Suprapubic skin (tissue), 4 donors: Measurements from ENCODE around the gene ZNF277. TPM values are rescaled to one million over a fixed set of nuclear protein-coding genes. Genes with fewer than 3 reads are reported as not detected.

Experiments
- DNase-seq, 2 donors: peaks; one replicate each; pipeline ENCODE4 v3.0.0-alpha.2; 2019; ENCODE audit warnings: low spot score in 2 of 2
- H3K27ac ChIP-seq: fragments of 200-600 bp; sonication (generic); one replicate; pipeline ENCODE4 v1.5.1; 2019
- H3K27me3 ChIP-seq: fragments of 200-600 bp; sonication (generic); one replicate; pipeline ENCODE4 v1.5.1; 2019
- H3K36me3 ChIP-seq: fragments of 200-600 bp; sonication (generic); one replicate; pipeline ENCODE4 v1.5.1; 2019
- H3K4me1 ChIP-seq: fragments of 200-600 bp; sonication (generic); one replicate; pipeline ENCODE4 v1.5.1; 2019
- H3K4me3 ChIP-seq: fragments of 200-600 bp; sonication (generic); one replicate; pipeline ENCODE4 v1.5.1; 2019; ENCODE audit warnings: mild to moderate bottlenecking
- H3K9me3 ChIP-seq: fragments of 200-600 bp; sonication (generic); one replicate; pipeline ENCODE4 v1.5.1; 2019
- EP300 ChIP-seq: sonication (generic); formaldehyde crosslinking; IDR thresholded peaks from one replicate; pipeline ENCODE4 v1.6.1; 2017; ENCODE audit warnings: antibody characterized with exemption
- POLR2A ChIP-seq, 2 donors: fragments of 450-650 bp; IDR thresholded peaks; one replicate each; pipeline ENCODE4 v1.6.1; 2017; ENCODE audit warnings: antibody characterized with exemption in 2 of 2, mild to moderate bottlenecking in 2 of 2, moderate library complexity in 2 of 2
- POLR2AphosphoS5 ChIP-seq, 3 donors: sonication (generic); formaldehyde crosslinking; IDR thresholded peaks; one replicate each; pipeline ENCODE4 v1.6.1; 2017; ENCODE audit warnings: antibody characterized with exemption in 3 of 3
- WGBS: methylation state at CpG from one replicate; pipeline ENCODE4 v1.1.5; 2018; 5-methylcytosine and 5-hydroxymethylcytosine counted together
- total RNA-seq, 4 donors: library from RNA; depleted of rRNA; stranded (reverse); fragments of >200 nt; gene quantifications; one replicate each; pipeline ENCODE4 v1.1.0, GENCODE V29; 2016
- TF ChIP-seq, protein P1 (sequence below), 2 donors: fragments of 200-600 bp in 1 of 2; fragments of 450-650 bp in 1 of 2; sonication (generic) in 1 of 2; IDR thresholded peaks; one replicate each; pipeline ENCODE4 v1.5.1; 2016 to 2019; ENCODE audit warnings: antibody characterized with exemption in 2 of 2, mild to moderate bottlenecking in 1 of 2, moderate library complexity in 1 of 2

ZNF277 gene
- total RNA-seq, 4 donors from 2014 or later = 16.5 to 31.9 (median 25.5) TPM

DNA sequence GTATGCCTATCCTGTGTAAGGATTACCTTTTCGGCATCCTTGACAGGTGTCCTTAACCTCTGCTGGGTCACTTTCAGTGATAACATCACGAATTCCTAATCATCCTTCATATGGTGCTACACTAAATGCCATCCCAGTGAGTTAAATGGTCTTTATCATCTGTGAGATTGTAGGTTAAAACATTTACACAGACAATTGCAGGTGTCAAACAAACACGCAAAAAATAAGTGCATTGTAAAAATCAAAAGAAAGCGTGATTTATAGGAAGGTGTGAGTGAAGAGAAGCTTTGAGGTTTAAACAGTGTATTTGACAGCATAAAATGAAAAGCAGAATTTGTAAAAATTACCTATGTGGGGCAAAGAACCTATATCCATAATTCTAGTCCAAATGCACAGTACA lies 132.3 kb downstream of the ZNF277 start:
- TF ChIP-seq EP300 (no peak), POLR2AphosphoS5 (IDR thresholded peaks at IDR 0.05) (no peak), POLR2A (IDR thresholded peaks at IDR 0.05) (no peak)
- TF ChIP-seq, protein P1, sequence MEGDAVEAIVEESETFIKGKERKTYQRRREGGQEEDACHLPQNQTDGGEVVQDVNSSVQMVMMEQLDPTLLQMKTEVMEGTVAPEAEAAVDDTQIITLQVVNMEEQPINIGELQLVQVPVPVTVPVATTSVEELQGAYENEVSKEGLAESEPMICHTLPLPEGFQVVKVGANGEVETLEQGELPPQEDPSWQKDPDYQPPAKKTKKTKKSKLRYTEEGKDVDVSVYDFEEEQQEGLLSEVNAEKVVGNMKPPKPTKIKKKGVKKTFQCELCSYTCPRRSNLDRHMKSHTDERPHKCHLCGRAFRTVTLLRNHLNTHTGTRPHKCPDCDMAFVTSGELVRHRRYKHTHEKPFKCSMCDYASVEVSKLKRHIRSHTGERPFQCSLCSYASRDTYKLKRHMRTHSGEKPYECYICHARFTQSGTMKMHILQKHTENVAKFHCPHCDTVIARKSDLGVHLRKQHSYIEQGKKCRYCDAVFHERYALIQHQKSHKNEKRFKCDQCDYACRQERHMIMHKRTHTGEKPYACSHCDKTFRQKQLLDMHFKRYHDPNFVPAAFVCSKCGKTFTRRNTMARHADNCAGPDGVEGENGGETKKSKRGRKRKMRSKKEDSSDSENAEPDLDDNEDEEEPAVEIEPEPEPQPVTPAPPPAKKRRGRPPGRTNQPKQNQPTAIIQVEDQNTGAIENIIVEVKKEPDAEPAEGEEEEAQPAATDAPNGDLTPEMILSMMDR (IDR thresholded peaks at IDR 0.05) = no peak
- H3K27ac ChIP-seq = no peak overlapping the region
- H3K9me3 ChIP-seq = no peaks in the 10 kb centered on the region
- no peak overlapping the region for H3K4me3 ChIP-seq
- peaks cover 61% of the 10 kb centered on the region for H3K36me3 ChIP-seq
- H3K4me1 ChIP-seq = no peaks in the 10 kb centered on the region
- H3K27me3 ChIP-seq = no peaks in the 10 kb centered on the region
- WGBS = 97% methylated on average over 4 of the region's 4 CpGs
- no peak for DNase-seq

DNA sequence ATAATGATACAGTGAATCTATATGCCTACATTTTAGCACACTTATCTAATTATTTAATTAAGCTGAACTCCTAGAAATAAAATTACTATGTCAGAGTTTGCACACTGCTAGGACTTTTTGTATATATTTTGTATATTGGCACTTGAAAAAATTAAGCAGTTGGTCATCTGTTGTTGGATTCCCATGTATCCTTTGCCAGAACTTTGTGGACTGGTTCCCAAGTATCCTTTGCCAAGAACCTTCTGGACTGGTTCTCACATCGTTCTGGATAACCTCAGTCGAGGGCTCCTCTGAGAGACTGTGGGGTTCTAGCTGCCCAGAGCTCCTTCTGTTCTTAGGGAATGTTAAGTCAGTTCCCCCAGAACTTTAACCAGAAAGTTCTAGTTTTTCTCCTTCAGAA lies 135.0 kb downstream of the ZNF277 start:
- WGBS = 63% methylated on average over 2 of the region's 2 CpGs
- no peaks in the 10 kb centered on the region for H3K27me3 ChIP-seq

DNA sequence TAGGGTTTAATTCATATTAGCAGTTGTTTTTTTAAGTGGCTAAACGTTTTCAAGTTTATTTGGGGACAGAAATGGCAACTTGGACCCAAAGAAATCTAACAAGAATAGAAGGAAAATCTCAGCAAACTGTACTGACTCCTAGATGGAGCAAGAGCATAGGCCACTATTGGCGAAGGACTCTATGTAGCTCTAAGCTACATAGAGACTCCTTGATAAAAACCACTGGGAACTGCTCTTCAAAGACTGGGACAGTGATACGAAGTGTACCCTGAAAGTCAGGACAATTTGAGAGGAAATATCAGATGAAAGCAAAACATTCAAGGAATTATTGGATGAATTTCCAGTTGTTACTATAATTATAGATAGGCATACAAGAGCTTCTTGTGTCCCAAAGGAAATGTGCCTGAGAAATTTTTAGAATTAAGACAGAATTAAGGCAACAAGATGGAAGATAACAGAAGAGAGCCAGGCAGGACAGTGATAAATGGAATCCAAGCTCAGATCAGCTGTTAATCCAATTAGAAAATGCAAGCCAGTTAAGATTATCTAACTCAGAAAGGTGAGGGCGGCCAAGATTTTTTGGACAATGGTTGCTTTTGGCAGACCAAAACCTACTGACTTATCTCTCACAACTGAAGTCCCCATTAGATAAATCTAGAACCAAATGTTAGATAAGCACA lies 140.0 kb downstream of the ZNF277 start:
- Histone ChIP-seq H3K4me3 (no peak overlapping the region), H3K27ac (no peak overlapping the region), H3K36me3 (peaks cover 28% of the 10 kb centered on the region), H3K9me3 (no peaks in the 10 kb centered on the region), H3K4me1 (no peaks in the 10 kb centered on the region), H3K27me3 (no peaks in the 10 kb centered on the region)
- 88% methylated on average over 4 of the region's 4 CpGs for WGBS
- TF ChIP-seq POLR2AphosphoS5 (IDR thresholded peaks at IDR 0.05) = no peak
- TF ChIP-seq POLR2A (IDR thresholded peaks at IDR 0.05) = no peak
- TF ChIP-seq, protein P1 (IDR thresholded peaks at IDR 0.05) = no peak
- no peak for TF ChIP-seq EP300
- no peak for DNase-seq

More for the DNA sequence above, 135.0 kb downstream of the ZNF277 start:
- Histone ChIP-seq H3K36me3 (peaks cover 66% of the 10 kb centered on the region), H3K9me3 (no peaks in the 10 kb centered on the region), H3K27ac (no peak overlapping the region), H3K4me3 (no peak overlapping the region), H3K4me1 (no peaks in the 10 kb centered on the region)
- TF ChIP-seq POLR2AphosphoS5 (IDR thresholded peaks at IDR 0.05) (no peak), POLR2A (IDR thresholded peaks at IDR 0.05) (no peak), EP300 (no peak)
- TF ChIP-seq, protein P1 (IDR thresholded peaks at IDR 0.05) = no peak
- no peak for DNase-seq

DNA sequence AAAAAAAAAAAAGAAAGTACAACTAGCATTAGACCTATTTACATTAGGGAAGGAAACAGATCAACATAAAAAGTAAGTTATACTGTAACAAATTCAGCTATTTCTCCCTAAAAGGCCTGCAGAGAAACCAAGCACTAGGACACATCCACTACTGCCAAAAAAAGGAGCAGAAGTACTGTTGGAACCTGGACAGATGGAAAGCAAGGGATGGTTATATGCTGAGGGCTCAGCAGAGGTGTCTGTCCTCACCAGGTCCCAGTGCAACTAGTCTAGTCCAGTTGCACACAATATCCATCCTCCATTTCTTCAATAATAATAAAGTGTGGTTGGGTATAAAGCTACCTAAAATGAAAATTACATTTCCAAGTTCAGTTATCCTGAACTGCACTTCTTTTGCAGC lies 140.6 kb downstream of the ZNF277 start:
- no peak overlapping the region for H3K4me3 ChIP-seq
- DNase-seq = no peak
- H3K4me1 ChIP-seq = no peaks in the 10 kb centered on the region
- H3K9me3 ChIP-seq = no peaks in the 10 kb centered on the region
- H3K27me3 ChIP-seq = no peaks in the 10 kb centered on the region
- TF ChIP-seq, protein P1 (IDR thresholded peaks at IDR 0.05) = no peak
- no peak for TF ChIP-seq EP300
- TF ChIP-seq POLR2A (IDR thresholded peaks at IDR 0.05) = no peak
- TF ChIP-seq POLR2AphosphoS5 (IDR thresholded peaks at IDR 0.05) = no peak
- no peak overlapping the region for H3K27ac ChIP-seq
- peaks cover 22% of the 10 kb centered on the region for H3K36me3 ChIP-seq

DNA sequence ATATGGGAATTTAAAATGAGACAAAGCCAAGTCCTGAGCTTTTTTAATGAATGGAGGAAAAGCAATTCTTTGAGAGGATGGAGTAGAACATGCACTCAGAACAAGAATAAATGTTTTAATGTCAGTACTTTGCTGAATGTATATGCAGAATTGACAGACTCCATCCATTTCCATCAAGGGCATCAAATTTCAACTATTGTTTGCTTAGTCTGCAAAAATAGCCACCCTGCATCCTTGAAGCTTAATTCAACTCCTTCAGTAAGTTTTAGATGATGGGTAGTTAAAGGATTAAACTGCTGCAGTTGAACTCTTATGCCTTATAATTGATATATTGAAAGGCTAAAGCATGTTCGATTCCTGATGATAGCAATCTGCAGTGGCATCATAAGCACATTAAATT lies 144.1 kb downstream of the ZNF277 start:
- H3K4me3 ChIP-seq = no peak overlapping the region
- no peaks in the 10 kb centered on the region for H3K9me3 ChIP-seq
- no peak overlapping the region for H3K27ac ChIP-seq
- 71% methylated on average over 1 of the region's 1 CpG for WGBS
- H3K36me3 ChIP-seq = no peaks in the 10 kb centered on the region
- H3K27me3 ChIP-seq = no peaks in the 10 kb centered on the region
- TF ChIP-seq, protein P1 (IDR thresholded peaks at IDR 0.05) = no peak
- no peak for TF ChIP-seq POLR2A (IDR thresholded peaks at IDR 0.05)
- no peak for TF ChIP-seq EP300
- TF ChIP-seq POLR2AphosphoS5 (IDR thresholded peaks at IDR 0.05) = no peak
- no peak for DNase-seq
- H3K4me1 ChIP-seq = no peaks in the 10 kb centered on the region
